ENCODE measurements around the gene SKAP2. TPM values are rescaled to one million over a fixed set of nuclear protein-coding genes. Genes with fewer than 3 reads are reported as not detected.
A peak's percentile ranks its signal among the peaks of the same experiment; 100 is the strongest.

SKAP2 gene
- 10 to 100 TPM; 25.0 to 27.4 (median 26.4) TPM for polyA plus RNA-seq (ENCODE audit: insufficient read length in 3 of 3)
- long read RNA-seq, donor 1, partial matches to known transcripts, result 0 of 1 reads
- long read RNA-seq, donor 1, other reads (novel, unspliced or antisense), result 0 of 1 reads
- long read RNA-seq, donor 2, result 0 reads
- long read RNA-seq, donor 3, transcript SKAP2-201 (13 exons, 3,998 nt), result major isoform, 5 of 5 reads
- long read RNA-seq, donor 3, partial matches to known transcripts, result 0 of 5 reads
- long read RNA-seq, donor 3, other reads (novel, unspliced or antisense), result 0 of 5 reads
- long read RNA-seq, donor 4, partial matches to known transcripts, result 5 of 9 reads
- long read RNA-seq, donor 4, other reads (novel, unspliced or antisense), result 0 of 9 reads
- long read RNA-seq, donor 5, result 0 reads
- long read RNA-seq, donor 6, partial matches to known transcripts, result 13 of 17 reads
- long read RNA-seq, donor 6, other reads (novel, unspliced or antisense), result 0 of 17 reads
- long read RNA-seq, donor 7, partial matches to known transcripts, result 23 of 24 reads
- long read RNA-seq, donor 7, other reads (novel, unspliced or antisense), result 0 of 24 reads
- long read RNA-seq, donor 8, result 0 reads
- long read RNA-seq, donor 9, transcript SKAP2-201 (13 exons, 3,998 nt), result major isoform, 7 of 7 reads
- long read RNA-seq, donor 9, partial matches to known transcripts, result 0 of 7 reads
- long read RNA-seq, donor 9, other reads (novel, unspliced or antisense), result 0 of 7 reads
- long read RNA-seq, donor 10, partial matches to known transcripts, result 0 of 3 reads
- long read RNA-seq, donor 10, other reads (novel, unspliced or antisense), result 0 of 3 reads
- long read RNA-seq, donor 11, partial matches to known transcripts, result 0 of 2 reads
- long read RNA-seq, donor 11, other reads (novel, unspliced or antisense), result 0 of 2 reads
- long read RNA-seq, donor 12, partial matches to known transcripts, result 0 of 2 reads
- long read RNA-seq, donor 12, other reads (novel, unspliced or antisense), result 0 of 2 reads
- long read RNA-seq, donor 13, result 0 reads
- long read RNA-seq, donor 14, partial matches to known transcripts, result 14 of 16 reads
- long read RNA-seq, donor 14, other reads (novel, unspliced or antisense), result 0 of 16 reads
- long read RNA-seq, donor 15, partial matches to known transcripts, result 0 of 2 reads
- long read RNA-seq, donor 15, other reads (novel, unspliced or antisense), result 0 of 2 reads
- long read RNA-seq, donor 16, transcript SKAP2-201 (13 exons, 3,998 nt), result major isoform, 14 of 25 reads
- long read RNA-seq, donor 16, partial matches to known transcripts, result 11 of 25 reads
- long read RNA-seq, donor 16, other reads (novel, unspliced or antisense), result 0 of 25 reads

GRCh38 chr7:26864309-26865093 is at the start of gene SKAP2:
Gene SKAP2, minus strand, starts transcription at chr7:26864590. Its CDS starts 161 bp downstream, at chr7:26864429.
- peak; percentile 97 to 100 (median 99) for DNase-seq (ENCODE audit: extremely low read depth in 1 of 11, low read depth in 9 of 11, low spot score in 4 of 11)

GRCh38 chr7:26912933-26913536 is 48.6 kb upstream of the SKAP2 start:
- no peak for DNase-seq (ENCODE audit: extremely low read depth in 1 of 11, low read depth in 9 of 11, low spot score in 4 of 11)

GRCh38 chr7:26912338-26912737 is 47.9 kb upstream of the SKAP2 start:
- no peak for DNase-seq (ENCODE audit: extremely low read depth in 1 of 11, low read depth in 9 of 11, low spot score in 4 of 11)

GRCh38 chr7:26910221-26910620 is 45.8 kb upstream of the SKAP2 start:
- no peak for DNase-seq (ENCODE audit: extremely low read depth in 1 of 11, low read depth in 9 of 11, low spot score in 4 of 11)

GRCh38 chr7:26900251-26900650 is 35.9 kb upstream of the SKAP2 start:
- DNase-seq (ENCODE audit: extremely low read depth in 1 of 11, low read depth in 9 of 11, low spot score in 4 of 11), result no peak

DNA sequence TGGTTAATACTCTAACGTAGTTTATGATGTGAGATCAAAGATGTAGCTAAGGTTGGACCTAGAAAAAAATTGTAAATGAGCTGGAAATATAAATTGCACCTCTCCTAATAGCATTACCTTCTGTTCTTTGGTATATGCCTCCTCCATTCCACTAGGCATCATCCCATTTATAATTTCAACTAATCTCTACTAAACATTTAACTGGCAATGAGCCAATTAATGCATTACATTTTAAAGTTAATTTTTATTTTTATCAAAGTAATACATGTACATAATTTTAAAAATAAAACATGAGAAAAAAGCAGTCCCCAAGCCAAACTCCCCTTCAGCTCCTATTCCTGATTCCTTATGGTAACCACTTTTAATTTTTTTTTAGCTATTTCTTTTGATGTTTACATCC is 35.1 kb upstream of the SKAP2 start:
- DNase-seq (ENCODE audit: extremely low read depth in 1 of 11, low read depth in 9 of 11, low spot score in 4 of 11), result no peak

DNA sequence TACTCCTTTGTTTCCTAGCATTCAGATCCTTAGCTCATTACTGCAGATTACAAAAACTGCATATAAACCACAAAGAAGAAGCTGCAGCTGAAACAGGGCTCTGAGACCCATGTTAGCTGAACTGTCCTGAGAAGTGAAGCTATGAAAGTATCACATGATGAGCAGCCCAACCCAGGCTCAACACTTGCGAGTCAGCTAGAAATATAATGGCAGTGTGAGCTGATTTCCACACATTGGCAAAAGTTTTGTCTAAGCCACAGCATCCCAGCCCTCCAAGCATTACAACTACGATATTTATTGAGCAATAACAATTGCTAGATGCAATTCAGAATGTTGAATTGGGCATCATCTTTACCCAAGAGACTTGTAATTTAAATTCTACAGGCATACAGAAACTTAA is 34.5 kb upstream of the SKAP2 start:
- no peak for DNase-seq (ENCODE audit: extremely low read depth in 1 of 11, low read depth in 9 of 11, low spot score in 4 of 11)

DNA sequence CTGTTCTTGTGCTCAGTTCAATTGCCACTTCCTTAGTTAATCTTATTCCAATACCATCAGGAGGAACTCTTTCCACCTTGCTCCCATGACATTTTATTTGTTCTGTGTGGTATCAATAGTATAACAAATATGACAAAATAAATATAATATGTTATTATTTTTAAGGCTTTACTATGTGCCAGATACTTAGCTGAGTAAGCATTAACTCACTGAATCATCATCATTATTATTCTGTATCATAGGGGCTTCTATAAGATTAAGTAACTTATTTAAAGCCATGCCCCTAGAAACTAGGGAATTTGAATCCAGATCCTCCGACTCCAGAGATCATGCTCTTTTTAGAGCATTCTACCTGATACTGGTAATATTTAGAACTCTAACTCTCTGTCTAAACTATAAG is 33.5 kb upstream of the SKAP2 start:
- no peak for DNase-seq (ENCODE audit: extremely low read depth in 1 of 11, low read depth in 9 of 11, low spot score in 4 of 11)

GRCh38 chr7:26891400-26892350 is 27.3 kb upstream of the SKAP2 start:
- no peak for DNase-seq (ENCODE audit: extremely low read depth in 1 of 11, low read depth in 9 of 11, low spot score in 4 of 11)

- DNase-seq (ENCODE audit: extremely low read depth in 1 of 11, low read depth in 9 of 11, low spot score in 4 of 11), result no peak
These were observed 16.5 kb upstream of the SKAP2 start for GRCh38 chr7:26880852-26881251.

GRCh38 chr7:26879671-26880070 is 15.3 kb upstream of the SKAP2 start:
- no peak for DNase-seq (ENCODE audit: extremely low read depth in 1 of 11, low read depth in 9 of 11, low spot score in 4 of 11)

DNA sequence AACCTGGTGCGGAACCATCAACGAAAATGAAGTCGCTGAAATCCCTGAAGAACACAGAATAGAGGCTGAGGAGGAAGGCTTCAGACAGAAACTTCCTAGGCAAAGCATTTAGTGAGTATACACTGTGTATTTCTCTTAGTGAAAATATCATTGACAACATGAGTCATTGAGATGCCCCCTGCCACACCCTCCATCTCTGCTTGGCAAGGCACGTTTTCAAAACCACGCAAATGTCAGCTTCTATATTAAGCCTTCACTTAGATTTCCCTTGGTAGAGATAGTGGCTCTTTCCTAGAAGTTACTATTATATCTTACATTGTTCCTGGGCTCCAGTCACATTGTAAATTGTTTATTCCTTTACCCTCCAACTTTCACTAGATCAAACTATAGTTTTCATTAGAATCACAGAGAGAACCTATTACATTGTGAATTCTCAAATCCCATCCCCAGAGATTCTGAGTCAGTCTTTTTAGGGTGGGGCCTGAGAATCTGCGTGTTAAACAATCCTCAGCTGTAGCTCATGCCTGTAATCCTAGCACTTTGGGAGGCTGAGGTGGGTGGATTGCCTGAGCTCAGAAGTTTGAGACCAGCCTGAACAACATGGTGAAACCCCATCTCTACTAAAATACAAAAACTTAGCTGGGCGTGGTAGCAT is 4.6 kb upstream of the SKAP2 start:
- no peak for DNase-seq (ENCODE audit: extremely low read depth in 1 of 11, low read depth in 9 of 11, low spot score in 4 of 11)

GRCh38 chr7:26865094-26865388 is 651 bp upstream of the SKAP2 start:
- DNase-seq (ENCODE audit: extremely low read depth in 1 of 11, low read depth in 9 of 11, low spot score in 4 of 11), result no peak

GRCh38 chr7:26863518-26864308 is 677 bp downstream of the SKAP2 start:
- DNase-seq (ENCODE audit: extremely low read depth in 1 of 11, low read depth in 9 of 11, low spot score in 4 of 11), result no peak

GRCh38 chr7:26862834-26863233 is 1.6 kb downstream of the SKAP2 start:
- no peak for DNase-seq (ENCODE audit: extremely low read depth in 1 of 11, low read depth in 9 of 11, low spot score in 4 of 11)

DNA sequence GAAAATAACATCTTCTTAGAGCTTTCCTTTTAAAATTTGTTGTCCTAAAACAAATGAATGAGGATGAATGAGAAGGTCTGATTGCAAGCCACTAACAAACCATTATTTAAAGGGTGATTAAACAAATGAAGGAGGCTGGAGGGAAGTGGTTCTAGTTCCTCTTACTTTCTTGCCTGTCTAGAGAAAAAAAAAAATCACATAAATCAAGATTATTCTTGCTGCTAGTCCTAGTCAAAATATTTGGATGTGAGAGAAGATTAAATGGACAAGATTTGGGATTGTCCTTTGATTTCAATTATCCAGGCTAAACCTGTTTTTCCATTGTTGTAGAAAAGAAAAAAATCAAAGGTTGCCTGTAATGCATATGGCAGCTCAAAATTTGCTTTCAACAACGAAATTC is 3.3 kb downstream of the SKAP2 start:
- no peak for DNase-seq (ENCODE audit: extremely low read depth in 1 of 11, low read depth in 9 of 11, low spot score in 4 of 11)
